IMR-90 (cell line): ENCODE measurements around the gene PKD1L1. TPM values are rescaled to one million over a fixed set of nuclear protein-coding genes. Genes with fewer than 3 reads are reported as not detected.

Experiments used
- CEBPB ChIP-seq: IDR thresholded peaks from 2 replicates; pipeline ENCODE4 v1.6.1; 2012; ENCODE audit warnings: low read depth, low read length, improper control_type of control experiment
- CHD1 ChIP-seq: IDR thresholded peaks from 2 replicates; pipeline ENCODE4 v1.6.1; 2012; ENCODE audit warnings: low read depth, low read length, improper control_type of control experiment
- MAZ ChIP-seq: IDR thresholded peaks from 2 replicates; pipeline ENCODE4 v1.6.1; 2012; ENCODE audit warnings: low read depth, mild to moderate bottlenecking, low read length, improper control_type of control experiment, moderate library complexity, borderline replicate concordance
- polyA plus RNA-seq, 3 experiments: library from polyadenylated mRNA; depleted of rRNA; stranded (reverse); fragments of >200 nt; gene quantifications; 2 replicates each; pipeline ENCODE4 v1.2.3, GENCODE V29; 2012; ENCODE audit warnings: low replicate concordance in 1 of 3
- total RNA-seq: library from RNA; depleted of rRNA; stranded (reverse); fragments of >200 nt; gene quantifications from 2 replicates; pipeline ENCODE4 v1.2.3, GENCODE V29; 2012
- TF ChIP-seq, protein P1 (sequence below): fragments of 150-350 bp; IDR thresholded peaks from 2 replicates; pipeline ENCODE4 v1.6.1; 2016; ENCODE audit warnings: low read depth, mild to moderate bottlenecking, low read length, moderate library complexity, borderline replicate concordance
- TF ChIP-seq, protein P2 (sequence below): fragments of 150-350 bp; IDR thresholded peaks from 2 replicates; pipeline ENCODE4 v1.6.1; 2017; ENCODE audit warnings: mild to moderate bottlenecking, antibody characterized with exemption, low read length, low read depth

The PKD1L1 gene
- total and polyA plus RNA-seq, 2 of the 4 experiments (the other 2 are of a cell fraction), result under 0.01 to 0.15 TPM

DNA sequence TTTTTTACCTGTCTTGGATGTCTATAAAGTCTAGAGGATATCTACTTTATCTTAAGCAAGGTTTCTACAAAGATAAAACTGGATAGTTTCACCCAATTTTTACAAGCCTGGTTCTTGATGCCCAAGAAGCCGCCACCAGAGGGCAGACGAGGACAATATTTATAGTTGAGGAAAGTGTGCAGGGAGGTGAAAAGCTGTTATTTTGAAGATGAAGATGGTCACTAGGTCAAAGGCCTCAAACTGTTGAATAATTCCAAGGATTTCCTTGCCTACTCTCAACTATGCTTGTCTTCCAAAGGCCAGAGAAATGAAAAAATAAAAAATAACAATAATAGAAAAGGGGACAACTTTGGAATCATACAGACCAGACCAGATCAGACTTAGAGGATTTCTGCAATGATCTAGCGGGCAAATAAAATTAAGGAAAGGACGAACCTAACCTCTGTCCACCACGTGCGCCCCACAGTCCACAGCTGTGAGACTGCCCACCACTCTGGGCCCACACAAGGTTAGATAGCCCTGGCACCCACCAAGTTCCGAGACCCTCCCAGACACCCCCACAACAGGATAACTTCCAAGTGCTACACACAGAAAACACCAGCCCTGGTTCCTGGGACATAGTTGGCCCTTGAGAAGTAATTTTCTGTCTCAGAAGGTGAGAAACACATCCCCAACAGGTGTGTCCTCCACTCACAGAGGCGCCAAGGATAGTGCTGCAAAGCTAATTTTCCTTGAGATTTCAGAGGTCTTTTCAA, 2.8 kb downstream of the PKD1L1 start (continued):
- TF ChIP-seq, protein P1, sequence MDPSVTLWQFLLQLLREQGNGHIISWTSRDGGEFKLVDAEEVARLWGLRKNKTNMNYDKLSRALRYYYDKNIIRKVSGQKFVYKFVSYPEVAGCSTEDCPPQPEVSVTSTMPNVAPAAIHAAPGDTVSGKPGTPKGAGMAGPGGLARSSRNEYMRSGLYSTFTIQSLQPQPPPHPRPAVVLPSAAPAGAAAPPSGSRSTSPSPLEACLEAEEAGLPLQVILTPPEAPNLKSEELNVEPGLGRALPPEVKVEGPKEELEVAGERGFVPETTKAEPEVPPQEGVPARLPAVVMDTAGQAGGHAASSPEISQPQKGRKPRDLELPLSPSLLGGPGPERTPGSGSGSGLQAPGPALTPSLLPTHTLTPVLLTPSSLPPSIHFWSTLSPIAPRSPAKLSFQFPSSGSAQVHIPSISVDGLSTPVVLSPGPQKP, result no peak
- TF ChIP-seq CHD1 (no peak), MAZ (no peak), CEBPB (no peak)
- TF ChIP-seq, protein P2, sequence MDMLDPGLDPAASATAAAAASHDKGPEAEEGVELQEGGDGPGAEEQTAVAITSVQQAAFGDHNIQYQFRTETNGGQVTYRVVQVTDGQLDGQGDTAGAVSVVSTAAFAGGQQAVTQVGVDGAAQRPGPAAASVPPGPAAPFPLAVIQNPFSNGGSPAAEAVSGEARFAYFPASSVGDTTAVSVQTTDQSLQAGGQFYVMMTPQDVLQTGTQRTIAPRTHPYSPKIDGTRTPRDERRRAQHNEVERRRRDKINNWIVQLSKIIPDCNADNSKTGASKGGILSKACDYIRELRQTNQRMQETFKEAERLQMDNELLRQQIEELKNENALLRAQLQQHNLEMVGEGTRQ, result no peak
